HUES48 (cell line): ENCODE measurements around the gene UBN1.

ENCODE experiments used
- H3K27ac ChIP-seq: one replicate; pipeline ENCODE4 v1.7.0; 2013; ENCODE audit warnings: low read depth, low read length, inconsistent platforms
- H3K27me3 ChIP-seq: 2 replicates; pipeline ENCODE4 v1.6.1; 2013; ENCODE audit warnings: mild to moderate bottlenecking, low read length; ENCODE audit not compliant: control insufficient read depth, insufficient read depth
- H3K36me3 ChIP-seq: 2 replicates; pipeline ENCODE4 v1.6.1; 2013; ENCODE audit warnings: low read length; ENCODE audit not compliant: control insufficient read depth, insufficient read depth
- H3K4me1 ChIP-seq: 2 replicates; pipeline ENCODE4 v1.6.1; 2013; ENCODE audit warnings: mild to moderate bottlenecking, low read length; ENCODE audit not compliant: control insufficient read depth, insufficient read depth
- H3K4me3 ChIP-seq: 2 replicates; pipeline ENCODE4 v1.5.1; 2013; ENCODE audit warnings: mild to moderate bottlenecking, low read depth, low read length
- H3K9ac ChIP-seq: 2 replicates; pipeline ENCODE4 v1.6.1; 2013; ENCODE audit warnings: mild to moderate bottlenecking, low read depth, low read length, moderate library complexity
- H3K9me3 ChIP-seq: 2 replicates; pipeline ENCODE4 v1.6.1; 2013; ENCODE audit warnings: low read length; ENCODE audit not compliant: control insufficient read depth, insufficient read depth

UBN1 gene

GRCh38 chr16:4825196-4825595, 22.1 kb upstream of the UBN1 start:
- H3K9ac ChIP-seq = no peak overlapping the region
- no peaks in the 10 kb centered on the region for H3K4me1 ChIP-seq
- H3K27me3 ChIP-seq = no peaks in the 10 kb centered on the region
- H3K27ac ChIP-seq = no peak overlapping the region
- no peak overlapping the region for H3K4me3 ChIP-seq
- H3K36me3 ChIP-seq = peaks cover 89% of the 10 kb centered on the region
- H3K9me3 ChIP-seq = no peaks in the 10 kb centered on the region

GRCh38 chr16:4826526-4826925, 20.8 kb upstream of the UBN1 start:
- H3K9ac ChIP-seq = no peak overlapping the region
- H3K4me3 ChIP-seq = no peak overlapping the region
- H3K9me3 ChIP-seq = no peaks in the 10 kb centered on the region
- H3K36me3 ChIP-seq = peaks cover 89% of the 10 kb centered on the region
- no peak overlapping the region for H3K27ac ChIP-seq
- H3K4me1 ChIP-seq = no peaks in the 10 kb centered on the region
- no peaks in the 10 kb centered on the region for H3K27me3 ChIP-seq

GRCh38 chr16:4826980-4827379, 20.3 kb upstream of the UBN1 start:
- Histone ChIP-seq H3K36me3 (peaks cover 89% of the 10 kb centered on the region), H3K9me3 (no peaks in the 10 kb centered on the region), H3K4me3 (no peak overlapping the region), H3K4me1 (no peaks in the 10 kb centered on the region), H3K9ac (no peak overlapping the region), H3K27me3 (no peaks in the 10 kb centered on the region), H3K27ac (no peak overlapping the region)

GRCh38 chr16:4828567-4829321, 18.5 kb upstream of the UBN1 start:
- H3K27me3 ChIP-seq = no peaks in the 10 kb centered on the region
- no peaks in the 10 kb centered on the region for H3K9me3 ChIP-seq
- no peak overlapping the region for H3K27ac ChIP-seq
- H3K36me3 ChIP-seq = peaks cover 92% of the 10 kb centered on the region
- no peak overlapping the region for H3K4me3 ChIP-seq
- H3K9ac ChIP-seq = no peak overlapping the region
- no peaks in the 10 kb centered on the region for H3K4me1 ChIP-seq

GRCh38 chr16:4830408-4830807, 16.9 kb upstream of the UBN1 start:
- peaks cover 89% of the 10 kb centered on the region for H3K36me3 ChIP-seq
- no peaks in the 10 kb centered on the region for H3K9me3 ChIP-seq
- no peaks in the 10 kb centered on the region for H3K27me3 ChIP-seq
- H3K27ac ChIP-seq = no peak overlapping the region
- H3K4me1 ChIP-seq = no peaks in the 10 kb centered on the region
- no peak overlapping the region for H3K9ac ChIP-seq
- no peak overlapping the region for H3K4me3 ChIP-seq

- H3K4me3 ChIP-seq = no peak overlapping the region
- no peaks in the 10 kb centered on the region for H3K27me3 ChIP-seq
- H3K36me3 ChIP-seq = peaks cover 88% of the 10 kb centered on the region
- no peaks in the 10 kb centered on the region for H3K4me1 ChIP-seq
- H3K9me3 ChIP-seq = no peaks in the 10 kb centered on the region
- no peak overlapping the region for H3K9ac ChIP-seq
- no peak overlapping the region for H3K27ac ChIP-seq
These were observed 15.7 kb upstream of the UBN1 start for GRCh38 chr16:4831616-4832015.

- no peaks in the 10 kb centered on the region for H3K27me3 ChIP-seq
- no peaks in the 10 kb centered on the region for H3K9me3 ChIP-seq
- no peak overlapping the region for H3K27ac ChIP-seq
- H3K9ac ChIP-seq = no peak overlapping the region
- H3K4me1 ChIP-seq = no peaks in the 10 kb centered on the region
- H3K36me3 ChIP-seq = peaks cover 86% of the 10 kb centered on the region
- no peak overlapping the region for H3K4me3 ChIP-seq
These were observed 14.5 kb upstream of the UBN1 start for GRCh38 chr16:4832698-4833343.

- H3K9me3 ChIP-seq = no peaks in the 10 kb centered on the region
- no peak overlapping the region for H3K27ac ChIP-seq
- H3K4me1 ChIP-seq = no peaks in the 10 kb centered on the region
- H3K27me3 ChIP-seq = no peaks in the 10 kb centered on the region
- H3K4me3 ChIP-seq = no peak overlapping the region
- H3K9ac ChIP-seq = no peak overlapping the region
- peaks cover 86% of the 10 kb centered on the region for H3K36me3 ChIP-seq
These were observed 13.7 kb upstream of the UBN1 start for GRCh38 chr16:4833584-4833983.

GRCh38 chr16:4836727-4837126, 10.6 kb upstream of the UBN1 start:
- no peak overlapping the region for H3K27ac ChIP-seq
- H3K9ac ChIP-seq = no peak overlapping the region
- H3K4me1 ChIP-seq = no peaks in the 10 kb centered on the region
- H3K4me3 ChIP-seq = no peak overlapping the region
- no peaks in the 10 kb centered on the region for H3K9me3 ChIP-seq
- no peaks in the 10 kb centered on the region for H3K27me3 ChIP-seq
- peaks cover 87% of the 10 kb centered on the region for H3K36me3 ChIP-seq

GRCh38 chr16:4837733-4838501, 9.4 kb upstream of the UBN1 start:
- Histone ChIP-seq H3K9me3 (no peaks in the 10 kb centered on the region), H3K27ac (no peak overlapping the region), H3K36me3 (peaks cover 84% of the 10 kb centered on the region), H3K4me1 (no peaks in the 10 kb centered on the region), H3K27me3 (no peaks in the 10 kb centered on the region), H3K9ac (no peak overlapping the region), H3K4me3 (no peak overlapping the region)

- Histone ChIP-seq H3K4me3 (no peak overlapping the region), H3K9me3 (no peaks in the 10 kb centered on the region), H3K27ac (no peak overlapping the region), H3K27me3 (no peaks in the 10 kb centered on the region), H3K9ac (no peak overlapping the region), H3K4me1 (no peaks in the 10 kb centered on the region), H3K36me3 (peaks cover 83% of the 10 kb centered on the region)
These were observed 7.3 kb upstream of the UBN1 start for GRCh38 chr16:4839942-4840341.
